GM21723 (cell line): ENCODE measurements around the gene C12orf54.
"Not testable (repeated sequence)": the region's sequence is repeated elsewhere in the genome, so short reads cannot be mapped to it uniquely, and the experiment has no call there.

Experiments
- ATAC-seq: cut with Tn5 transposase; IDR thresholded peaks from one replicate; pipeline ENCODE4 v1.9.1; 2021; ENCODE audit warnings: mild to moderate bottlenecking, moderate library complexity; ENCODE audit not compliant: unreplicated experiment

The C12orf54 gene

DNA sequence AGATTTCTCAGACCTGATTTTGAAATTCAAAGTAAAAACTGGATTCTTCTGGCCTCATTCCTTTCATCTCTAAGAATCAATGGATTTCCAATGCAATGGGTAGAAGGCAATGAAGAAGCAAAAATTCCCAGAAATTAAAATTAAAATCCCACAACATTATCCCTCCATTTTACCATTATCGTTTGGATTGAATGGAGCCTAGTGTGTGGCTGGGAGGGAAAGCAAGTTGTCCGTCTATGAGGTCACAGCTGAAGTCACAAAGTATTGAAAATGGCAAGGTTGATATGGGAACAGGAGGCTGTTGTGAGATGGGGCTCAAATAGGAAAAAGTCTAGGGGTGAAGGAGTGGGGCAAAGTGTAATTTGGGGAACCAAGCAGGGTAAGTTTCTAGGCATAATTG is at the start of gene C12orf54:
TSS of gene C12orf54 (plus strand) at position 301 of the 400 bp plus-strand sequence. CDS start 799 bp downstream, outside the sequence.
- no peak for ATAC-seq

GRCh38 chr12:48434016-48434415 is 48.3 kb upstream of the C12orf54 start:
- not testable (repeated sequence) for ATAC-seq

DNA sequence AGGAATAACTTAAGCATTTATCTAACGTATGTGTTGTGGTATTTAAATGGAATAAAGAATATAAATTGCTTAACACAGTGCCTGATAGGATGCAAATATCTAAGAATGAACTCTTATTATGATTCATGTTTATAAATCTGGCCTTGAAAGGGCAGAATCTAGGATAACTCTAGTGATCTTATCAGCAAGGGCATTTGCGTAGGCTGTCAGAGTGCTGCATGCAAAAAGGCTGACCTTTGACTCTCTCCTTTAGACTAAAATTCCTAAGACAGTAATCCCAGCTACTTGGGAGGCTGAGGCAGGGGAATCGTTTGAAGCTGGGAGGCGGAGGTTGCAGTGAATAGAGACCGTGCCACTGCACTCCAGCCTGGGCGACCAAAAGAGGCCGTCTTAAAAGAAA is 41.2 kb upstream of the C12orf54 start:
- no peak for ATAC-seq

DNA sequence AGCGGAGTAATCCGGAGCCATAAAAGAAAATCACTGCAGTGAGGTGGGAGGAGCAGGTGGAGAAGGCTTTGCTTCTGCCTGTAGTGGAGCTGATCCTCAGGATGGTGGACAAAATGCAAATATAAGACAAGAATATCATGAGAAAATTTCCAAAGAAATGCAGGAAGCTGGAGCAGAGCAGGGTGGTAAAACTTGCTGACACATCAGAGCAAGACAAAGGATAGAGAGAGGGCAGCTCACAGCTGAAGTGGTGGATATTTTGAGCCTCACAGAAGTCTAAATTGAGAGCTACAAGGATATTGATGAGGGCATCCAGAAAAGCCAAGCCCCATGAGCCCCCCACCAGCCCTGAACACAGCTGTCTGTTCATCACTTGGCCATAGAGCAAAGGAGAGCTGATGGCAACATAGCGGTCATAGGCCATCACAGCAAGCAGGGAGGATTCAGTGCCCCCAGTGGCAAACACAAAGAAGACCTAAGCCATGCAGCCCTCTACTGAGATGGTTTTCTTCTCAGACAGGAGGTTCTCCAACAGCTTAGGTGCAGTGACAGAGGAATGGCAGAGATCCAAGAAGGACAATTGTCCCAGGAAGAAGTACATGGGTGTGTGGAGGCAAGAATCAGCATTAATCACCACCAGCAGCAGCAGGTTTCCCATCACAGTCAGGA is 40.0 kb upstream of the C12orf54 start:
- no peak for ATAC-seq

DNA sequence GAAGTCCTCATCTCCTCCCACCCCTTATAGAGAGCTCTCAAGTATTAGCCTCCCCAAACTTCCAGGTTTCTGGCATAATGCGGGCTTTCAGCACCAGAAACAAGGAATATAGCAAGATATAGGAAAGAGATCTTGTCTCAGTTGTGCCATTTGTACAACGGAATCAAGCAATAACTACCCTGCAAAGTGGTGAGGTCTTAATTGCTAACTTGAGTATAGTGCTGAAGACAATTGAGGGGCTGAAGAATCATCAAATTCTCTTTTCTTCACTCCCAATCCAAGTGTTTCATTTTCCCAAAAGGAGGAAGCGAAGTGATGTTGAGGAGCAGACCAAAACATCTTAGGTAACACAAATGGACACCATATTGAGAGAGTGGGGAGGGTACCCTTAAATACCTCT is 36.8 kb upstream of the C12orf54 start:
- no peak for ATAC-seq

GRCh38 chr12:48446161-48446776 is 36.0 kb upstream of the C12orf54 start:
- ATAC-seq: no peak

GRCh38 chr12:48447755-48448154 is 34.5 kb upstream of the C12orf54 start:
- ATAC-seq: no peak

- no peak for ATAC-seq
Observed at GRCh38 chr12:48451372-48451771, 30.9 kb upstream of the C12orf54 start.

GRCh38 chr12:48452961-48453360 is 29.3 kb upstream of the C12orf54 start:
- ATAC-seq: not testable (repeated sequence)

- ATAC-seq: no peak
Observed at GRCh38 chr12:48454667-48455066, 27.6 kb upstream of the C12orf54 start.

DNA sequence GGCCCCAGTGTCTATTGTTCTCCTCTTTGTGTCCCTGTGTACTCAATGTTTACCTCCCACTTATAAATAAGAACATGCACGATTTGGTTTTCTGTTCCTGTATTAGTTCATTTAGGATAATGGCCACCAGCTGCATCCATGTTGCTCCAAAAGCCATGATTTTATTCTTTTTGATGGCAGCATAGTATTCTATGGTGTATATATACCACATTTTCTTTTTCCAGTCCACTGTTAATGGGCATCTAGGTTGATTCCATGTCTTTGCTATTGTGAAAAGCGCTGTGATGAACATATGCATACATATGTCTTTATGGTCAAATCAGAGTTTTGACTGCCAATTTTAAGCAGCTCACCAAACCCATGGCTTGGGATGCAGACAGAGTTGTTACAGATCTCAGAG is 27.2 kb upstream of the C12orf54 start:
- no peak for ATAC-seq

DNA sequence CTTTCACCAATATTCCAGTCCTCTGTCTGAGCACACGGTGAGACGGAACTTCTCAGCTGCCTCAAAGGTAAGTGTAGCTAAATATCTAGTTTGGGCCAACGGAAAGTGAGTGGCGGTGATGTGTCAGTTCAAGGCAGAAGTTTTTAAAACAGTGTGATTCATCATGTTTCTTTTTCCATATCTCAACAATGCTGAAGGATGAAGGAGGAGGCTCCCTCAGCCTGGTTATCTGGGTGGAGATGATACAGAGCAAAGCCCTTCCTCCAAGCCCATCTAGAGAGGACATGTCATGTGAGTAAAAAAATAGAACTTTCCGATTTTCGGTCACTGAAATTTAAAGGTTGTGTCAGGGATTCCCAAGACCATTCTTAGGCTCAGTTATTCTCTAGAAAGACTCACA is 23.0 kb upstream of the C12orf54 start:
- ATAC-seq: no peak

DNA sequence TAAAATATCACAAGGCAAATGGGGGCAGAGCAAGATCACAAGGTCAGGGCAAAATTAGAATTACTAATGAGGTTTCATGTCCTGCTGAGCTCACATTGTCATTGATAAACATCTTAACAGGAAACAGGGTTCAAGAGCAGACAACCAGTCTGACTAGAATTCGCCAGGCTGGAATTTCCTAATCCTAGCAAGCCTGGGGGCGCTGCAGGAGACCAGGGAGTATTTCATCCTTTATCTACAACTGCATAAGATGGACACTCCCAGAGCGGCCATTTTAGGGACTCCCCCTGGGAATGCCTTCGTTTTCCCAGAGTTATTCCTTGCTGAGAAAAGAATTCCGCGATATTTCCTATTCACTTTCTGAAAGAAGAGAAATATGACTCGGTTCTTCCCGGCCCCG is 13.3 kb upstream of the C12orf54 start:
- ATAC-seq: not testable (repeated sequence)

DNA sequence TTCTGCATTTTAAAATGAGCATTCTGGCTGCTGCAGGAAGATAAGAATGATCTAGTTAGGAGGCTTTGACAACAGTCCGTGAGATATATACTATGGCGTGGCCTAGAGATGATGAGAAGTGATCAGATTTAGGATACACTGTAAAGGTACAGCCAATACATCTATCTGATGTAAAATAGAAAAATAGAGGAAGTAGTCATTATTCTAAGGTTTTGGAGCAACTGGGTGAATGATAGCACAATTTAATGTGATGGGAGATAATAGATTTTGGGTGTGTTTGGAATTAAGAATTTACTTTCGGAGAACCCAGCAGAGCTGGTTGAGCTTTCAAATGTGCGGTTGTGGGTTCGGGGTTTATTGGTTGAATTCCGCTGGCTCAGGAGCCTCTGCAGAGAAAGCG is 10.0 kb upstream of the C12orf54 start, which contains the start of gene ANP32D:
TSS of gene ANP32D (plus strand) at position 301 of the 400 bp plus-strand sequence. CDS start 106 bp downstream, outside the sequence.
- ATAC-seq: no peak

- ATAC-seq: no peak
Observed at GRCh38 chr12:48473061-48473460, 9.2 kb upstream of the C12orf54 start.

GRCh38 chr12:48474497-48474896 is 7.8 kb upstream of the C12orf54 start:
- not testable (repeated sequence) for ATAC-seq

DNA sequence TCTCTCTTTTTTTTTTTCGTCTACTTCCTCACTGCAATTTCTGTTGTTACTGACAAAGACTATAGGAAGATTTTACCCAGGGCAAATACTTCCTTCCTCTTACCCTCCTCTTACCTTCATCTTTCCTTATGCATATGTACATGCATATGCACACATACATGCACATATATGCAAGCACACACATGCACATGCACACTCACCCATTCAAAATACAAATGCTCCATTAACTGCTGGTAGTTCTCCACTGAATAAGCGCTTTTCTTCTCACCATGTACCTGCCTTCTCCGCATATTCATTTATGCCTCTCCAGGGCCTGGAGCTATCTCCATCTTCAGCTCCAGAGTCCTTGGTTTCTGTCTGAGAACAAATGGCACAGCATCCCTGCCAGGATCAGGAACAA is 632 bp downstream of the C12orf54 start:
- no peak for ATAC-seq

DNA sequence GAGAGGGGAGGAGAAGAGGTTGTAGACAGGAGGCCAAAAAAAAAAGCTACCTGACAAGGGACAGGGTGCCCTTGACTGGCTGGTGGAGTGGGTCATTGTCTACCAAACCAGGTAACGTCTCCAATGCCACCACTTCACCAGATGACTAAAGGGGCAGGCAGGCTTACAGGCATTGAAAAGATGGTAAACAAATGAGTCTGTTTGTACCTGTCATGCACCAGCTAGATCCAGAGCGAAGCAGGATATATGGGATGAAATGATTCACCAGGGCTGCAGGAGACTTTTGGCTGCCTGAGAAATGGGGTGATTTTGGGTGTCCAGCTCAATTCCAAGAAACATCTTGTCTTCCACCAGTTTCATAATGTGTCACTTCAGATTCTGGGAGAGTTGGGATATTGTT is 4.0 kb downstream of the C12orf54 start:
- no peak for ATAC-seq

DNA sequence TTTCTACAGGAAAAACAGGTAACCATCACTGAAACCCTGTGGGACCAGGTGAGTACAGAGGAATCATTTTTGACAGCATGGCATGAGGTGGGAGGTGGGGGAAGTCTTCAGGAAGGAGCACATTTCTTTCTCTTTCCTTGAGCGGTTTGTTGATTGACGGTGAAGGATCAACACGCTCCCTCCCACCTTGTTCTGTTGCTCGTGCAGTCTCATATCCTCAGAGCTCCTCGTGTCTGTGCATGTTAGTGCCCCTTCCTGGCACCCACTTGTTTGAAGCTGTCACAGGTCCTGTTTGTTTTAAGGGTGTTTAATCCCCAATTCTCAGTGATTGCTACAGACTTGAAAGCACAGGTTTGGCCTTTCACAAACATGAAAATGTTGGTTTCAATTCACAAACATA is 4.4 kb downstream of the C12orf54 start:
- ATAC-seq: no peak

- ATAC-seq: peak; percentile 99
Observed at GRCh38 chr12:48489012-48489411, 6.7 kb downstream of the C12orf54 start.

DNA sequence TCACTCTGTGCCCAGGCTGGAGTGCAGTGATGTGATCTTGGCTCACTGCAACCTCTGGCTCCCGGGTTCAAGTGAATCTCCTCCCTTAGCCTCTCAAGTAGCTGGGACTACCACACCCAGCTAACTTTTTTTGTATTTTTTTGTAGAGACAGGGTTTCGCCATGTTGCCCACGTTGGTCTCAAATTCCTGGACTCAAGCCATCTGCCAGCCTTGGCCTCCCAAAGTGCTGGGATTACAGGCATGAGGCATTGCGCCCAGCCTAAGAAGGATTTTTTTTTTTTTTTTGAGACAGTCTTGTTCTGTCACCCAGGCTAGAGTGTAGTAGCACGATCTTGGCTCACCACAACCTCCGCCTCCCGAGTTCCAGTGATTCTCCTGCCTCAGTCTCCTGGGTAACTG is 7.2 kb downstream of the C12orf54 start:
- not testable (repeated sequence) for ATAC-seq

DNA sequence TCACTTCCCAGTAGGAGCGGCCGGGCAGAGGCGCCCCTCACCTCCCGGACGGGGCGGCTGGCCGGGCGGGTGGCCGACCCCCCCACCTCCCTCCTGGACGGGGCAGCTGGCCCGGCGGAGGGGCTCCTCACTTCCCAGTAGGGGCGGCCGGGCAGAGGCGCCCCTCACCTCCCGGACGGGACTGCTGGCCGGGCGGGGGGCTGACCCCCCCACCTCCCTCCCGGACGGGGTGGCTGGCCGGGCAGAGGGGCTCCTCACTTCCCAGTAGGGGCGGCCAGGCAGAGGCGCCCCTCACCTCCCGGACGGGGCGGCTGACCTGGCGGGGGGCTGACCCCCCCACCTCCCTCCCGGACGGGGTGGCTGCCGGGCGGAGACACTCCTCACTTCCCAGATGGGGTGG is 18.0 kb downstream of the C12orf54 start:
- not testable (repeated sequence) for ATAC-seq
